ENCODE measurements around the gene PRDM2.

Gene PRDM2

GRCh38 chr1:13772271-13772670 lies 72.3 kb downstream of the PRDM2 start:
- Mint-ChIP-seq H3K4me3 (no peak overlapping the region), H3K27ac (no peak overlapping the region), H3K36me3 (ENCODE audit: low read depth) (peaks cover 30% of the 10 kb centered on the region), H3K4me1 (ENCODE audit: low read depth) (peaks cover 34% of the 10 kb centered on the region), H3K27me3 (no peaks in the 10 kb centered on the region), H3K9me3 (no peaks in the 10 kb centered on the region)
- intact Hi-C loops (cut with micrococcal nuclease) = no loop called here

DNA sequence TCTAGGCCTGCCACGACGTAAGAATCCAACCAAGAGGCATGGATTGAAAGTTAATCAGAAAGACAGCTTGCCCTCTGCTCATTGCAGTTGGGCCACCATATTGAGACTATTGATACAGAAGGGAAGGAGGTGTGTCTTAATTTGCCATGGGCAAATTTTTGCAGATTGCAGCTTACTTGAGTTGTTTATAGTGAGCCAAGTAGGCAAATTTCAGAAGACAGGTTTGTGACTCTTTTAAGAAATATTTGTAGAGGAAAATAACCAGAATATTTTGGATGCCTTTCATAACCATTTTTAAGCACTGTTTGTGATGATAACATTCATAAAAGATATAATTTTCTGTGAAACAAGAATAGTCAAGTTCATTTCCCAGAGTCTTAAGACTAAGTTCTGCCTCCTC lies 74.1 kb downstream of the PRDM2 start:
- intact Hi-C loops (cut with micrococcal nuclease) = no loop called here
- H3K27ac Mint-ChIP-seq = no peak overlapping the region

DNA sequence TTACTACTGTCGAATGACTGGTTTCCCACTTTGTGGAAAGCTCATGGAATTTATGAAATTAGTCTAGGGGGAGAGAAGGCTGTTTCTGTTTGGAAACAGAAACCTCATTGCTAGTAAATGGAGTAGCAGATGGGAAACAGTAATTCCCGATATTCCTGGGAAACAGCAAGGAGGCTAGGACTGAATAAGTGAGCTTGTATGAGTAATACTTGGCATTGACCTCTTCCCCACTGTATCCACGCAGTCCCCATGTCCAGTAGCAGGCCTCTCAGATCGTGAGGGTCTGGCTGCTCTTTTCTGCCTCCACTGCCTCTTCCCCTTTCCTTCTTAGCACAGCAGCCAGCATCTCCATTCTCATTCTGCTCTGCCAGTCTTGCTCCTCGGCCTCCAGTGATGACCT lies 75.5 kb downstream of the PRDM2 start:
- Mint-ChIP-seq H3K36me3 (ENCODE audit: low read depth) (peaks cover 16% of the 10 kb centered on the region), H3K4me1 (ENCODE audit: low read depth) (peaks cover 30% of the 10 kb centered on the region), H3K4me3 (no peak overlapping the region), H3K27ac (no peak overlapping the region), H3K9me3 (no peaks in the 10 kb centered on the region), H3K27me3 (no peaks in the 10 kb centered on the region)
- intact Hi-C loops (cut with micrococcal nuclease) = no loop called here

More for the DNA sequence above, 74.1 kb downstream of the PRDM2 start:
- Mint-ChIP-seq H3K36me3 (ENCODE audit: low read depth) (peaks cover 26% of the 10 kb centered on the region), H3K4me1 (ENCODE audit: low read depth) (peaks cover 27% of the 10 kb centered on the region), H3K9me3 (no peaks in the 10 kb centered on the region), H3K27me3 (no peaks in the 10 kb centered on the region), H3K4me3 (no peak overlapping the region)

DNA sequence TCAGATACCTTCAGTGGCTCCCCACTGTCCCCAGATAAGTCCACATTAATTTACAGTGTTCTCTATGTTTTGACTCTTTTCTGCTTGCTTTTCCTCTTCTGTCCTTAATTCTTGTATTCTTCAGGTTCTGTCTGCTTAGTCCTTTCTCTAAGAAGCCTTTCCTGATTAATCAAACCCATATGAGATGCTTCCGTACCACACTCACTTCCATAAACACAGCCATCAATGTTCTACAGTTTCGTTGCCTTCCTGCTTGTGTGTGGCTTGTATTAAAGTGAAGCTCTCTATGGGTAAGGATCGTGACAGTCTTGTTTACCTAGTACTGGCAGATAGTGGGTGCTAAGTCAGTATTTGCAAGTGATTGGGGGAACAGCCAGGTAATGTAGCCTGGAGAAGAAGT lies 75.9 kb downstream of the PRDM2 start:
- H3K4me3 Mint-ChIP-seq = no peak overlapping the region
- no peaks in the 10 kb centered on the region for H3K9me3 Mint-ChIP-seq
- H3K4me1 Mint-ChIP-seq (ENCODE audit: low read depth) = peaks cover 35% of the 10 kb centered on the region
- H3K27ac Mint-ChIP-seq = no peak overlapping the region
- no peaks in the 10 kb centered on the region for H3K27me3 Mint-ChIP-seq
- intact Hi-C loops (cut with micrococcal nuclease) = no loop called here
- peaks cover 16% of the 10 kb centered on the region for H3K36me3 Mint-ChIP-seq (ENCODE audit: low read depth)

GRCh38 chr1:13778431-13778830 lies 78.4 kb downstream of the PRDM2 start:
- Mint-ChIP-seq H3K27ac (peak overlapping the region; percentile 64), H3K4me3 (no peak overlapping the region), H3K27me3 (no peaks in the 10 kb centered on the region), H3K4me1 (ENCODE audit: low read depth) (peaks cover 47% of the 10 kb centered on the region), H3K36me3 (ENCODE audit: low read depth) (peaks cover 13% of the 10 kb centered on the region), H3K9me3 (no peaks in the 10 kb centered on the region)
- intact Hi-C loops (cut with micrococcal nuclease) = no loop called here

DNA sequence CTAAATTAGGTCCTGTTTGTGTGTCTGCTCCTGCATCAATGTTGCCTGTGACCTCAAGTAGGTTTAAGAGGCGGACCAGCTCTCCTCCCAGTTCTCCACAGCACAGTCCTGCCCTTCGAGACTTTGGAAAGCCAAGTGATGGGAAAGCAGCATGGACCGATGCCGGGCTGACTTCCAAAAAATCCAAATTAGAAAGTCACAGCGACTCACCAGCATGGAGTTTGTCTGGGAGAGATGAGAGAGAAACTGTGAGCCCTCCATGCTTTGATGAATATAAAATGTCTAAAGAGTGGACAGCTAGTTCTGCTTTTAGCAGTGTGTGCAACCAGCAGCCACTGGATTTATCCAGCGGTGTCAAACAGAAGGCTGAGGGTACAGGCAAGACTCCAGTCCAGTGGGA lies 79.9 kb downstream of the PRDM2 start:
- H3K9me3 Mint-ChIP-seq = no peaks in the 10 kb centered on the region
- peaks cover 22% of the 10 kb centered on the region for H3K36me3 Mint-ChIP-seq (ENCODE audit: low read depth)
- no peak overlapping the region for H3K4me3 Mint-ChIP-seq
- no peaks in the 10 kb centered on the region for H3K27me3 Mint-ChIP-seq
- peaks cover 47% of the 10 kb centered on the region for H3K4me1 Mint-ChIP-seq (ENCODE audit: low read depth)
- intact Hi-C loops (cut with micrococcal nuclease) = loop anchor here (5.0 kb wide), 1 partner anchor 33 kb away; no protein-coding TSS in a partner anchor
- H3K27ac Mint-ChIP-seq = peak overlapping the region; percentile 93

GRCh38 chr1:13780780-13781179 lies 80.8 kb downstream of the PRDM2 start:
- peak overlapping the region; percentile 93 for H3K27ac Mint-ChIP-seq
- no peaks in the 10 kb centered on the region for H3K27me3 Mint-ChIP-seq
- intact Hi-C loops (cut with micrococcal nuclease) = loop anchor here (5.0 kb wide), 1 partner anchor 33 kb away; no protein-coding TSS in a partner anchor
- H3K4me1 Mint-ChIP-seq (ENCODE audit: low read depth) = peaks cover 51% of the 10 kb centered on the region
- H3K36me3 Mint-ChIP-seq (ENCODE audit: low read depth) = peaks cover 25% of the 10 kb centered on the region
- no peaks in the 10 kb centered on the region for H3K9me3 Mint-ChIP-seq
- H3K4me3 Mint-ChIP-seq = peak overlapping the region; percentile 37

DNA sequence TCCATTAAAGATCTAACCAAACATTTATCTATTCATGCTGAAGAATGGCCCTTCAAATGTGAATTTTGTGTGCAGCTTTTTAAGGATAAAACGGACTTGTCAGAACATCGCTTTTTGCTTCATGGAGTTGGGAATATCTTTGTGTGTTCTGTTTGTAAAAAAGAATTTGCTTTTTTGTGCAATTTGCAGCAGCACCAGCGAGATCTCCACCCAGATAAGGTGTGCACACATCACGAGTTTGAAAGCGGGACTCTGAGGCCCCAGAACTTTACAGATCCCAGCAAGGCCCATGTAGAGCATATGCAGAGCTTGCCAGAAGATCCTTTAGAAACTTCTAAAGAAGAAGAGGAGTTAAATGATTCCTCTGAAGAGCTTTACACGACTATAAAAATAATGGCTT lies 81.2 kb downstream of the PRDM2 start:
- Mint-ChIP-seq H3K27me3 (no peaks in the 10 kb centered on the region), H3K4me1 (ENCODE audit: low read depth) (peaks cover 55% of the 10 kb centered on the region), H3K4me3 (peak overlapping the region; percentile 90), H3K27ac (peak overlapping the region; percentile 93), H3K9me3 (no peaks in the 10 kb centered on the region), H3K36me3 (ENCODE audit: low read depth) (peaks cover 29% of the 10 kb centered on the region)
- intact Hi-C loops (cut with micrococcal nuclease) = loop anchor here (5.0 kb wide), 1 partner anchor 34 kb away; no protein-coding TSS in a partner anchor

DNA sequence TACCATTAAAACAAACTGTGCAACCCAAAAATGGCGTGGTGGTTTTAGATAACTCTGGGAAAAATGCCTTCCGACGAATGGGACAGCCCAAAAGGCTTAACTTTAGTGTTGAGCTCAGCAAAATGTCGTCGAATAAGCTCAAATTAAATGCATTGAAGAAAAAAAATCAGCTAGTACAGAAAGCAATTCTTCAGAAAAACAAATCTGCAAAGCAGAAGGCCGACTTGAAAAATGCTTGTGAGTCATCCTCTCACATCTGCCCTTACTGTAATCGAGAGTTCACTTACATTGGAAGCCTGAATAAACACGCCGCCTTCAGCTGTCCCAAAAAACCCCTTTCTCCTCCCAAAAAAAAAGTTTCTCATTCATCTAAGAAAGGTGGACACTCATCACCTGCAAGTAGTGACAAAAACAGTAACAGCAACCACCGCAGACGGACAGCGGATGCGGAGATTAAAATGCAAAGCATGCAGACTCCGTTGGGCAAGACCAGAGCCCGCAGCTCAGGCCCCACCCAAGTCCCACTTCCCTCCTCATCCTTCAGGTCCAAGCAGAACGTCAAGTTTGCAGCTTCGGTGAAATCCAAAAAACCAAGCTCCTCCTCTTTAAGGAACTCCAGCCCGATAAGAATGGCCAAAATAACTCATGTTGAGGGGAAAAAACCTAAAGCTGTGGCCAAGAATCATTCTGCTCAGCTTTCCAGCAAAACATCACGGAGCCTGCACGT lies 82.1 kb downstream of the PRDM2 start:
- peaks cover 62% of the 10 kb centered on the region for H3K4me1 Mint-ChIP-seq (ENCODE audit: low read depth)
- peak overlapping the region; percentile 90 for H3K4me3 Mint-ChIP-seq
- peaks cover 38% of the 10 kb centered on the region for H3K36me3 Mint-ChIP-seq (ENCODE audit: low read depth)

GRCh38 chr1:13782634-13783360 lies 82.8 kb downstream of the PRDM2 start:
- Mint-ChIP-seq H3K4me1 (ENCODE audit: low read depth) (peaks cover 62% of the 10 kb centered on the region), H3K27me3 (no peaks in the 10 kb centered on the region), H3K27ac (peak overlapping the region; percentile 93), H3K9me3 (no peaks in the 10 kb centered on the region), H3K36me3 (ENCODE audit: low read depth) (peaks cover 45% of the 10 kb centered on the region), H3K4me3 (peak overlapping the region; percentile 90)
- intact Hi-C loops (cut with micrococcal nuclease) = loop anchor here (2.0 to 5.0 kb wide), 2 partner anchors 35 to 82 kb away; partner anchors contain the start of gene PRDM2

More for the DNA sequence above, 82.1 kb downstream of the PRDM2 start:
- Mint-ChIP-seq H3K9me3 (no peaks in the 10 kb centered on the region), H3K27ac (peak overlapping the region; percentile 93), H3K27me3 (no peaks in the 10 kb centered on the region)
- intact Hi-C loops (cut with micrococcal nuclease) = loop anchor here (2.0 to 5.0 kb wide), 2 partner anchors 35 to 81 kb away; partner anchors contain the start of gene PRDM2

GRCh38 chr1:13783551-13783950 lies 83.6 kb downstream of the PRDM2 start:
- H3K9me3 Mint-ChIP-seq = no peaks in the 10 kb centered on the region
- no peaks in the 10 kb centered on the region for H3K27me3 Mint-ChIP-seq
- peaks cover 62% of the 10 kb centered on the region for H3K4me1 Mint-ChIP-seq (ENCODE audit: low read depth)
- intact Hi-C loops (cut with micrococcal nuclease) = loop anchor here (2.0 to 5.0 kb wide), 2 partner anchors 36 to 83 kb away; partner anchors contain the start of gene PRDM2
- peak overlapping the region; percentile 90 for H3K4me3 Mint-ChIP-seq
- H3K36me3 Mint-ChIP-seq (ENCODE audit: low read depth) = peaks cover 52% of the 10 kb centered on the region
- peak overlapping the region; percentile 93 for H3K27ac Mint-ChIP-seq

- intact Hi-C loops (cut with micrococcal nuclease) = loop anchor here (5.0 kb wide), 1 partner anchor 38 kb away; no protein-coding TSS in a partner anchor
- Mint-ChIP-seq H3K4me3 (peak overlapping the region; percentile 90), H3K36me3 (ENCODE audit: low read depth) (peaks cover 67% of the 10 kb centered on the region), H3K27ac (peak overlapping the region; percentile 93), H3K9me3 (no peaks in the 10 kb centered on the region), H3K4me1 (ENCODE audit: low read depth) (peaks cover 56% of the 10 kb centered on the region), H3K27me3 (no peaks in the 10 kb centered on the region)
Observed at GRCh38 chr1:13784971-13785370, 85.0 kb downstream of the PRDM2 start.

DNA sequence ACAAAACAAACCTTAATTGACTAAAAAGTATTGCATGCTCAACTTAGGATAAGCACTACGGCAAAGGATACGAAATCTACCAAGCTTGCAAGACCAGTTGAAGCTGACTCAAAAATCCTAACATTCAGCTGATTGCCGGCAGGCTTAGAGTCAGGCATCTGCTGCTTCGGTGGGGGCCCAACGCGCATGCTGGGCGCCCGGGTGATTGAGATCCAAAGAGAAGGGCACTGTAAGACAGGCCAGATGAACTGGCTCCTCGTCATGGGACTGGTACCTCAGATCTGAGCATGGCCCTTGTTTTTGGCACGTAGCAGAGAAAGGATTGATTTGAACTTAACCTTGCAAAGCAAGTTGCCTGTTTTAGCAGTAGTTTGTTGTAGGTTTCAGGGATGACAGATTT lies 86.6 kb downstream of the PRDM2 start:
- H3K27ac Mint-ChIP-seq = no peak overlapping the region
- peaks cover 79% of the 10 kb centered on the region for H3K36me3 Mint-ChIP-seq (ENCODE audit: low read depth)

GRCh38 chr1:13788795-13789194 lies 88.8 kb downstream of the PRDM2 start:
- Mint-ChIP-seq H3K36me3 (ENCODE audit: low read depth) (peaks cover 84% of the 10 kb centered on the region), H3K27me3 (no peaks in the 10 kb centered on the region), H3K4me1 (ENCODE audit: low read depth) (peaks cover 57% of the 10 kb centered on the region), H3K27ac (no peak overlapping the region), H3K4me3 (no peak overlapping the region), H3K9me3 (no peaks in the 10 kb centered on the region)
- intact Hi-C loops (cut with micrococcal nuclease) = no loop called here

More for the DNA sequence above, 86.6 kb downstream of the PRDM2 start:
- H3K27me3 Mint-ChIP-seq = no peaks in the 10 kb centered on the region
- peaks cover 55% of the 10 kb centered on the region for H3K4me1 Mint-ChIP-seq (ENCODE audit: low read depth)
- intact Hi-C loops (cut with micrococcal nuclease) = no loop called here
- no peak overlapping the region for H3K4me3 Mint-ChIP-seq
- H3K9me3 Mint-ChIP-seq = no peaks in the 10 kb centered on the region
